ENCODE data around the gene WWC2.

Gene WWC2

GRCh38 chr4:183337349-183337748 is 238.3 kb downstream of the WWC2 start:
- no peak for DNase-seq

- DNase-seq: no peak
These were observed 238.8 kb downstream of the WWC2 start for GRCh38 chr4:183337833-183338232.

- DNase-seq: no peak
These were observed 243.8 kb downstream of the WWC2 start for GRCh38 chr4:183342541-183343533.

GRCh38 chr4:183343730-183344129 is 244.7 kb downstream of the WWC2 start:
- DNase-seq: no peak

- no peak for DNase-seq
These were observed 245.6 kb downstream of the WWC2 start for GRCh38 chr4:183344523-183345255.

- DNase-seq: no peak
These were observed 246.2 kb downstream of the WWC2 start for GRCh38 chr4:183345261-183345660.

- DNase-seq: no peak
These were observed 248.1 kb downstream of the WWC2 start for GRCh38 chr4:183347146-183347545.

- DNase-seq: no peak
These were observed 248.5 kb downstream of the WWC2 start for GRCh38 chr4:183347566-183347965.

GRCh38 chr4:183348136-183348535 is 249.1 kb downstream of the WWC2 start:
- DNase-seq: no peak

- no peak for DNase-seq
These were observed 249.9 kb downstream of the WWC2 start for GRCh38 chr4:183348706-183349659.

- DNase-seq: no peak
These were observed 250.6 kb downstream of the WWC2 start for GRCh38 chr4:183349673-183350072.

GRCh38 chr4:183350317-183351071 is 251.4 kb downstream of the WWC2 start:
- DNase-seq: no peak

- DNase-seq: no peak
These were observed 253.5 kb downstream of the WWC2 start for GRCh38 chr4:183352546-183352945.

- DNase-seq: no peak
These were observed 254.5 kb downstream of the WWC2 start for GRCh38 chr4:183353557-183353956.

- DNase-seq: no peak
These were observed 255.2 kb downstream of the WWC2 start for GRCh38 chr4:183354219-183354618.

GRCh38 chr4:183355405-183355804 is 256.3 kb downstream of the WWC2 start:
- DNase-seq: no peak

- no peak for DNase-seq
These were observed 257.2 kb downstream of the WWC2 start for GRCh38 chr4:183356173-183356830.

GRCh38 chr4:183356931-183357675 is 258.0 kb downstream of the WWC2 start:
- DNase-seq: no peak

- DNase-seq: no peak
These were observed 259.2 kb downstream of the WWC2 start for GRCh38 chr4:183358215-183358755.

GRCh38 chr4:183360161-183360919 is 261.3 kb downstream of the WWC2 start:
- no peak for DNase-seq
